ENCODE measurements around the gene TCP11. TPM values are rescaled to one million over a fixed set of nuclear protein-coding genes. Genes with fewer than 3 reads are reported as not detected.

The TCP11 gene
- total RNA-seq, 4 donors from 2014 or later, result 1.8 TPM; not detected in 3

- Histone ChIP-seq H3K9me3 (no peaks in the 10 kb centered on the region), H3K27ac (no peak overlapping the region), H3K4me3 (no peak overlapping the region), H3K4me1 (no peaks in the 10 kb centered on the region), H3K36me3 (no peaks in the 10 kb centered on the region), H3K27me3 (no peaks in the 10 kb centered on the region)
- intact Hi-C loops (cut with DNase I; ENCODE audit: low total_unique reads), result no loop called here
- DNase-seq, result no peak
- TF ChIP-seq CTCF (IDR thresholded peaks at IDR 0.05), result no peak
- TF ChIP-seq POLR2A (IDR thresholded peaks at IDR 0.05), result no peak
These were observed 54.9 kb downstream of the TCP11 start for GRCh38 chr6:35086282-35086632.

- Histone ChIP-seq H3K27me3 (no peaks in the 10 kb centered on the region), H3K27ac (no peak overlapping the region), H3K4me3 (no peak overlapping the region), H3K4me1 (no peaks in the 10 kb centered on the region), H3K36me3 (no peaks in the 10 kb centered on the region), H3K9me3 (no peaks in the 10 kb centered on the region)
- intact Hi-C loops (cut with DNase I; ENCODE audit: low total_unique reads), result no loop called here
- TF ChIP-seq CTCF (IDR thresholded peaks at IDR 0.05), result no peak
- no peak for TF ChIP-seq POLR2A (IDR thresholded peaks at IDR 0.05)
- DNase-seq, result peak in 1 of 2 donors; percentile 8
These were observed 55.5 kb downstream of the TCP11 start for GRCh38 chr6:35085359-35086281.

- no peaks in the 10 kb centered on the region for H3K9me3 ChIP-seq
- no peaks in the 10 kb centered on the region for H3K4me1 ChIP-seq
- no peaks in the 10 kb centered on the region for H3K36me3 ChIP-seq
- no peaks in the 10 kb centered on the region for H3K27me3 ChIP-seq
- no peak overlapping the region for H3K4me3 ChIP-seq
- intact Hi-C loops (cut with DNase I; ENCODE audit: low total_unique reads), result no loop called here
- no peak overlapping the region for H3K27ac ChIP-seq
- no peak for TF ChIP-seq CTCF (IDR thresholded peaks at IDR 0.05)
- no peak for TF ChIP-seq POLR2A (IDR thresholded peaks at IDR 0.05)
- DNase-seq, result no peak
These were observed 56.5 kb downstream of the TCP11 start for GRCh38 chr6:35084511-35085203.

- TF ChIP-seq POLR2A (IDR thresholded peaks at IDR 0.05) (no peak), CTCF (IDR thresholded peaks at IDR 0.05) (no peak)
- H3K4me1 ChIP-seq, result no peaks in the 10 kb centered on the region
- peak in 1 of 2 donors; percentile 14 for DNase-seq
- no peak overlapping the region for H3K27ac ChIP-seq
- intact Hi-C loops (cut with DNase I; ENCODE audit: low total_unique reads), result no loop called here
- no peaks in the 10 kb centered on the region for H3K36me3 ChIP-seq
- no peak overlapping the region for H3K4me3 ChIP-seq
- no peaks in the 10 kb centered on the region for H3K9me3 ChIP-seq
- H3K27me3 ChIP-seq, result no peaks in the 10 kb centered on the region
These were observed 57.1 kb downstream of the TCP11 start for GRCh38 chr6:35084041-35084491.

GRCh38 chr6:35083507-35083906 is 57.6 kb downstream of the TCP11 start:
- no peak for DNase-seq
- TF ChIP-seq CTCF (IDR thresholded peaks at IDR 0.05), result no peak
- Histone ChIP-seq H3K4me3 (no peak overlapping the region), H3K9me3 (no peaks in the 10 kb centered on the region), H3K36me3 (no peaks in the 10 kb centered on the region), H3K27me3 (no peaks in the 10 kb centered on the region), H3K27ac (no peak overlapping the region), H3K4me1 (no peaks in the 10 kb centered on the region)
- intact Hi-C loops (cut with DNase I; ENCODE audit: low total_unique reads), result no loop called here
